ENCODE measurements around the gene P2RX7.

The P2RX7 gene

DNA sequence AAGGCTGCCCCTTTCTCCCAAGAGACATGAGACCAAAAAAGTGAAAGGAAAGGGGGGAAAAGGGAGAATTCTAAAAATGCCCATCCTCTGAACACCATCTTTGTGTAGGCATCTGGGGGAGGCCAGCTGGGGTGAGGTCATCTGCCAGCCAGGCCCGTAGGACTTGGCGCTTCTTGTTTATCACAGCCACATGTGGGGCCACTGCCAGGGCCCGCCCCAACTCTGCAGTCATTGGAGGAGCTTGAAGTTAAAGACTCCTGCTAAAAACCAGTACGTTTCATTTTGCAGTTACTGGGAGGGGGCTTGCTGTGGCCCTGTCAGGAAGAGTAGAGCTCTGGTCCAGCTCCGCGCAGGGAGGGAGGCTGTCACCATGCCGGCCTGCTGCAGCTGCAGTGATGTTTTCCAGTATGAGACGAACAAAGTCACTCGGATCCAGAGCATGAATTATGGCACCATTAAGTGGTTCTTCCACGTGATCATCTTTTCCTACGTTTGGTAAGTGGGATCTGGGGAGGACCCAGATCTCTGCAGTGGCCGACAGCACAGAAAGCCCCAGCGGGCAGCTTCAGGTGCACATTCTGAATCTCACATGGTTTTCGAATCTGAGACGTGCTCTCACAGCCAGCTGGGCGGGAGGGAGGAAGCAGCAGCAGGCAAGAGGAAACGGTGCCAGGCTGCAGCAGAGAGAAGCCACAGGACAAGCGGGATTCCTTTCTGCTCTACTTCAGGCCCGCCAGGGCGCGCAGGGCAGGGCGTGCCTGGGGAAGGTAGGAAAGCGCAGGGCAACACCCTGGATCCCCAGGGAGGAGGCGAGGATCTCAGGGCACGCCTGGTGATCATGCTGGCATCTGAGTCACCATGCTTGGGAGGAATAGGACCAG is at the start of gene P2RX7:
Gene P2RX7 (plus strand): TSS at position 276 of the 881 bp plus-strand sequence. CDS start 95 bp downstream, at position 371.
- DNase-seq, result no peak

DNA sequence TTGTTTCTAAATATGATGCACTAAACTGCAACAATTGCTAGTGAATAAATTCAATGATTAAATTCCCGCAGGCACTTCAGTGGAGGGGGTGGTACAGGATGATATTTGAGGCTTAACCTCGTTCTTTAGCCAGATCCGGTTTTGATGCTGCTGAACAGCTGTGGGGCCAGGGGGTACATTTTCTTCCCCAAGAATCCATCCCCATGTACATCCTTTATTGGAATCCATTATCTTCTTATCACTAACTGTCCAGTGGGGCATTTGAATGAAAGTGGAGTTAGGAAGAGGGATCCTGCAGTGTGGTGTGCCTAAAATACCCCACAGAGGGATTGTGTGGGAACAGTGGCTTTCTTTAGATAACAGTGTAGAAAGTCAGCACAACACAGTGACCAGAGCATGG is 48.4 kb upstream of the P2RX7 start:
- DNase-seq, result no peak

DNA sequence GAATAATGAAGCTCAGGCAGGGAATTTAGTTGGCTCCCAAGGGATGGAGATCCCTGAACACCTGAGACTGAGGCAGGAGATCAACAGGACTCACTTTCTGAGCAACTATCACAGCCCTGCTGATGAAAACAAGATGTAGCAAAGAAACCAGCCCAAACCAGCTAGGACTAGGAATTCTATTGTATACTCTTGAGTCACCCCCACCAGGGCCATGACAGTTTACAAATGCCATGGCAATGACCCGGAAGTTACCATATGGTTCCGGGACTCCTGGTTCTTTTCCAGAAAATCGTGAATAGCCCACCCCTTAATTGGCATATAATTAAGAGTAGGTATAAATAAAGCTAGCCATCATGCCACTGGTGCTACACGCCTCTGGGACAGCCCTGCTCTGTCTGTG is 47.6 kb upstream of the P2RX7 start:
- DNase-seq, result no peak

DNA sequence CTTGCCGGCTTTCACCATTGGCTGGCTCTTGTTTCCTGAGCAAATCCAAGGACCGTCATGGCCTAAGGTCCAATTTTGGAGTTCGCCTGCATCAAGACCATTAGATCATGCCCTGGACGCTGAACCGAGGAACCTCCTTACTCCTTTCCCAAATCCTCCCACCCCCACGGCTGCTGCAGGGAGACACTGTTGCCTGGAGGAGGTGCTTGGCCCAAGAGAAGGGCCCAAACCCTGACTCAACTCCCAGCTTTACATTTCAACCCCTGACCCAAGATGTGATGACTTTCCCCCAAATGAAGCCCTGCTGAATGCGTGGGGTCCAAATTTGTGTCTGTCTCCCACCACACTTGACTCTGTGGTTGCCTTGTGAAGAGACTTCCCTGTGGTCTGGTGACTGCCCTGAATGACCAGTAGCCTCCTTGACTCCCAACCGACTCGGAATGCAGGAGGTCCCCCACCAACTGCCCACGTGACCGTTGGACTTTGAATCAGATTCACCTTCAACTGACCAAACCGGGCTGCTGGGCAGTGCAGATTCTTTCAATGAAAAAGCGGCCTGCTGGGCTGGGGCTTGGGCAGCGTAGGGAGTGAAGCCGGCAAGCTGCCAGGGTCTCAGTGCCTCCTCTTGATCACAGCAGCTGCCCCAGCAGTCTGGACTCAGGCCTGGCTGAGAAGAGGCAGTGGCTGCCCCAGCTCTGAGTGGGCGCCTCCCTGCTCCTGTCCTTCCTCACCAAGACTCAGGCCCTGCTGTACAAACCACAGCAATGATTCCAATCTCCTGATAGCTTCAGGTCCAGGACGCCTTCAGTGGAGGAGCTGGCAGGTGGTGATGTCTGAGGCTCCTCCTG is 46.9 kb upstream of the P2RX7 start:
- no peak for DNase-seq

DNA sequence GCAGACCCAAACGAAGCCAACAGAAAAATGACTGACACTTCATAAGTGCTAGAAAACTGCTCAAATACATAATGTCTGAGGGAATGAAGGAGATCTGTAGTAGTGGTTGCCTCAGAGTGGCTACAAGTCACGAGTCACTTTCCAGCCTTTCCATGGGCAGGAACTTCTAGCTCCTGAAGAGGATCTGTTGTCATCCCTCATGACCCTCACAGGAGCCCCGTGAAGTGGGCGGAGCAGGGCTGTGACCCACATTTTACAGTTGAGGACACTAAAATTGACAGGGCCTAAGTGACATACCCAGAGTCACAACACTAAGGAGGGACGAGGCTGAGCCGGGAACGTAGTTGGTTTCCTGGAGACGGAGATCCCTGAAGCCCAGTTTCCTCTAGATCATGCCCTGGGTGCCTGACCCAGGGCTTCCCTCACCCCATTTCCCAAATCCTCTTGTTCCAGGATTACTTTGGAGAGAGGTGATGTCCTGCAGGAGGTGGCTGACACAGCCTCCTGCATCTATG is 45.8 kb upstream of the P2RX7 start:
- DNase-seq, result no peak

DNA sequence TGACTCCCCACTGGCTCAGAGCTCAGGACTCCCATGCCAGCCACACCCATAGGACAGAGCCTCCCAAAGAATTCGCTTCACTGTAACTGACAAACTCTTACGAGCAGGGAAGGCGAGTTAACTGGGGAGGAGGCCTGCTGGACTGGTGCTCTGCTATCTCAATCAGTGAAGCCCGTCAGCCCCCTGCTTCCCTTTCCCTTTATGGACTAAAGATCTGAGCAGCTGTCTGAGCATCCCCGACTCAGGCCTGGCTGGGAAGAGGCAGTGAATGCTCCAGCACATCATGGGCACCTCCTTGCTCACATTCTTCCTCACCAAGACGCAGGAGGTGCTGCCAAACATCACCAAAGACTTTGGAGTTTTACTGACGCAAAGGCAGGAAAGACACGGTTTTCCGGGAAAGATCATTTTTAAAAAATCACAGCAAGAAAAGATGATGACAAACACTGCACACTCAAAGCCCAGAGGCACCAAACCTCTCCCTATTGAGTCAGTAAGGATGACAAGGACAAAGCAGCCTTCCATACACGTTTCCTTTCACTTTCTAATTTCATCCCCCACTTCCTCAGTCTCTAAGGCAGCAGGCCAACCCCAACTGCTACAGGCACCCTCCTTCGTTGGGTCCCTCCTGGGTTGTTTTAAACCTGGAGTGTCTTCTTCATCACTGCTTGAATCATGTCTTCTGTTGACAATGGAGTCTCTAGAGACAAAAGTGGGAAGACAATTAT is 45.0 kb upstream of the P2RX7 start:
- DNase-seq, result no peak

DNA sequence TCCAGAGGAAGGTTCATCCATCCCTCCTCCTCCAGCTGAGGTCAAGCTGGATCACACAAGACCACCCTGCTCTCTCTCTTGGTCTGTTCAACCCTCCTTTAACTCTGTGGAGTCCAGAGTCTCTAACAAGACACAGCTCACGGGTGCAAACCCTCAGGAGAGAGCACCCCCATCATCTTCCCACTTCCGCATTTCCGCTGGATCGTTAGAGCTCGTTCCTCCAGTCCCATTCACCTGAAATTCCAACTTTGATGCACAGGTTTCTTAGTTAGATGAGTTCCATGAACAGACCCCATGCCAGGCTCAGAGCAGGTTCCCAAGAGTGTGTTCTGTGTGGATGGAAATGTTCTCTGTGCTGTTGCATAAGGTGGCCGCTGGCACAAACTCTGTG is 44.5 kb upstream of the P2RX7 start:
- DNase-seq, result no peak

DNA sequence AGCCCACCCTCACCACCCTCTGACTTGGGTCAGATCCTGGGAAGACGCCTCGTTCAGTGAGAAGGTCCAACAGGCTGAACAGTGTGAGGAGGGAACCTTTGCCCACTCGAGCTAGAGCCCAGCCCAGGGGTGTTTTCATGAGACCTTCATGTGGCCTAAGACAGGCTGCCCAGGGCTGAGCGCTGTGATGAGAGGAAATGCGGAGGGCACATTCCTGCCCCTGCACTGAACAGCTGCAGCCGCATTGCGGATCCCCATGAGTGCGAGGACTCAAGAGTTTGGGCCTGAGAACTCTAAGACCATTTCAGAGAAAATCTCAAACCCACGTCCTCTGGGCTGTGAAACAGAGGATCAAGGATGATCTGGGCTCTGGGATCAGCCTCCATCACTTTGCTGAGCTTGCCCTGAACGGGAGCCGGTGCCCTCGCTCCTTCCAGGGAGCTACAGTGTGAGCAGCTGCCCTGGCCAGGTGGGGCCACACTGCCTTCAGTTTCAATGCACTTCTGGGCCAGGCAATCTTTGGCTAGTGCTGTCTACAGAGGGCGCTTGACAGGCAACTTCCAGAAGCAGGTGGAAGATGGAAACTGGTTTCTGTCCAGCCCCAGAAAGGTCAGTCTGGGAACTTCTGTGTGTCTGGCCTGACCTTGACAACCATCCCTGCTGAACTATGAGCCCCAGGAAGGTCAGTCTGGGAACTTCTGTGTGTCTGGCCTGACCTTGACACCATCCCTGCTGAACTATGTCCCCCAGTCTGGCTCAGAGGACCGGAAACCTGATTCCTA is 43.5 kb upstream of the P2RX7 start:
- DNase-seq, result no peak

DNA sequence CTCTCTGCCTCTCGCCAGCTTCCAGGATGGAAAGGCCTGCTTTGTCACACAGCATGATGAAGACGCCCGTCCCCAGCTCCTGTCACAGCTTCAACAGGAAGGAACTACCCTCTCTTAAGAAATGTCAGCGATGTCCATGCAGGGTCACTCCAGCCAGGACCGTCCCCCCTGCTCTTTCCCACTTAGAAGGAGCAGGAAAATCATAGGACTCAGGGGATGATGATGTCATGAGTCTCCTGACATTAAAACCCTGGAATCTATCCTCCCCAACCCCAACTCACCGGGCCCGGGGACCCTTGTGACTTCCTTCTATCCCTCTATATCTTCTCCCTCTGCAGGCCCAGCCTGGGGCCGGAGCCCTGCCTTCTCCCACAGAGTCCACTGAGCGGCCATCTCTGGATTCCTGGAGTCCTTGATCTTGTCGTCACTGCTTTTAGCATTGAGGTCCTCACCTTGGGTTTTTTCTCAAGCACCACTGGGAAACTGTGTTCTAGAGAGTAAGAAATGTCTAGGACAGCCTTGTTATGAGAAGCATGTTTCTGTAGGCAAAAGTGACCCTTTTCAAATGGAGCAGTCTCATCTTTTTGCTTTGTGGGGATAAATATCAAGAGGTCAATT is 42.8 kb upstream of the P2RX7 start:
- DNase-seq, result no peak

DNA sequence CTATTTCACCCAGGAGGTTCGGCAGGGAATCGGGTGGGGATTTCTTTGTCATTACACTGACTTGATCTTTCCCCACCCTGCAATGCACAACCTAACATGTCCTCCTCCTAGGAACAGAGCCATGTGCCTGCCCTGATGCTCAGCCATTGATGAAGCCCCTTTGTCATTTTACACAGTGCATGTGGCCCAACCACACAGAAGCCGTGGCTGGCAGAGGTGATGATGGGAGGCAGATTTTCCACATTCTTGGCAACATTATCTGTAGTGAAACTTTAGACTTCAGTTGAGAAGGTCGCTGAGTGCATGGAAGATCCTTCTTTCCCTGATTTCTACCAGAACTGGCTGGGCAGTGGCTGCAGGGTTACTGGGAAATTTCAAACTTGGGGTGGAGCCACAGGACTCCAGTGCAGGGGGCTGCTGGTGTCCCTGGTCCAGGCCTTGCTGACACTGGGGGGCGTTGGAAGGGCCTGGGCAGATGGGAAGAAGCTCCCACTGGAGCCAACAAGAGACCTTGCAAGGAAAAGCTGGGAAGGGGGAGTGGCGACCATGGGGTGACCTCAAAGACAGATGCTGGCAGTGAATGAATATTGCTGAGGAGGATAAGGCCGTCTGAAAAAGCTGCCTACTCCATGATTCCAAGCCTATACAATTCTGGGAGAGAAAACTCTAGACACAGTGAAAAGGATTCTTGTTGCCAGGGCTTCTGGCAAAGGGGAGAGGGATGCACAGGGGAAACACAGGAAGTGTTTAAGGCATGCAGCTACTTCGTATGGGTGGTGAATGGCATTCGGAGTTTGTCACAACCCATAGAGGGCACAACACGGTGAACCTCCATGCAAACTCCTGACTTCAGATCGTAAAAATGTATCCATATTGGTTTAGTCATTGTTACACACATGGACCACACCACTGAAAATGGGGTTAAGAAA is 41.8 kb upstream of the P2RX7 start:
- DNase-seq, result no peak

DNA sequence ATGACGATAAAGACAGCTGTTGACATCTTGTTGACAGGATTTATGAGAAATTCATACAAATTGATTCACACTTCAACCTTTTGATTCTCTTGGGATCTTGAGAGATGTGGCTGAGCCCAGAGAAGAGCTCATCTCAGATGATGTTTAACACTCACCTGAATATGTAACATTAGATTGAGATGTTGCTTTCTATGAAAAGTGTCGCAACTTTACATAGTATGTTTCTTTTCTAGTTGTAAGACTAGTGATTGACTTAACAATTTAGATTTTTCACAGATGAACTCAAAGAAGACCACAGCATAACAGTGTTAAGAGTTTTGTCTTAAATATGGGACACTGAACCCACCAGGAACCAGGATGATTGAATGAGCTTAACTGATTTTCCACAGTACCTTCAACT is 40.6 kb upstream of the P2RX7 start:
- no peak for DNase-seq

DNA sequence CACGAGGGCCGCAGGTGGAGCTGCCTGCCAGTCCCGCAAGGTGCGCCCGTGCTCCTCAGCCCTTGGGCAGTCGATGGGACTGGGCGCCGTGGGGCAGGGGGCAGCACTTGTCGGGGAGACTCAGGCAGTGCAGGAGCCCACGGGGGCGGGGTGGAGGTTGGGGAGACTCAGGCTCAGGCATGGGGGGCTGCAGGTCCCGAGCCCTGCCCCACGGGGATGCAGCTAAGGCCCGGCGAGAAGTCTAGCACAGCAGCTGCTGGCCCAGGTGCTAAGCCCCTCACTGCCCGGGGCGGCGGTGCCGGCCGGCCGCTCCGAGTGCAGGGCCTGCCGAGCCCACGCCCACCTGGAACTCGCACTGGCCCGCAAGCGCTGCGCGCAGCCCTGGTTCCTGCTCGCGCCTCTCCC is 39.2 kb upstream of the P2RX7 start:
- no peak for DNase-seq

DNA sequence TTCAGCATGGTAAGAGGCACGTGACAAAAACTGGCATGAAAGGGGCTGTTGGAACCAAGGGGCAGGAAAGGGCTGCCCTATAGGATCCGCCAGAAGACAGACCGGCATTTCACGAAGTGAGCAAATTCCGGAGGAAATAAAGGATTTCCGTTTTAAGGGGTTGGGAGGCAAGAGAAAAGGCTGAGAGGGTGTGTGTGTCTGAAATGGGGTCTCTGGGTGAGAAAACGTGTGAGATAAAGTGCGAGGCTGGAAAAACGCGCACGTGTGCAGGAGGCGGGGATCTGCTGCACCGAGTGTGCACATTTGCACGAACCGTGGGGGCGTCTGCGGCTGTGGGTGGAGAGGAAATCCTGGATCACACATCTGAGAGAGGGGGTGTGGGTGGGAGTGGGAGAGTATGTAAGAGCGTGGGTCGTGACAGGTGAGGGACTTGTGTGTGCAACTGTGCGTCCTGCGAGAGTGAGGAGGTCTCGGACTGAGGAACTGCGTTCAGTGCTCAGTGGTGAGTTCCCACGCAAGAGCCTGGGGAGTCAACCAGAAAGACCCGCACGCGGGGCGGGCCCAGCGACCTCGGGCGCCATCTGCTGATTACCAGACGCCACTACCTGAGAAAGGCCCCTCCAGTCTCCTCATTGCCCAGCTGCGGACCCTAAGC is 37.0 kb upstream of the P2RX7 start:
- peak; percentile 27 for DNase-seq

DNA sequence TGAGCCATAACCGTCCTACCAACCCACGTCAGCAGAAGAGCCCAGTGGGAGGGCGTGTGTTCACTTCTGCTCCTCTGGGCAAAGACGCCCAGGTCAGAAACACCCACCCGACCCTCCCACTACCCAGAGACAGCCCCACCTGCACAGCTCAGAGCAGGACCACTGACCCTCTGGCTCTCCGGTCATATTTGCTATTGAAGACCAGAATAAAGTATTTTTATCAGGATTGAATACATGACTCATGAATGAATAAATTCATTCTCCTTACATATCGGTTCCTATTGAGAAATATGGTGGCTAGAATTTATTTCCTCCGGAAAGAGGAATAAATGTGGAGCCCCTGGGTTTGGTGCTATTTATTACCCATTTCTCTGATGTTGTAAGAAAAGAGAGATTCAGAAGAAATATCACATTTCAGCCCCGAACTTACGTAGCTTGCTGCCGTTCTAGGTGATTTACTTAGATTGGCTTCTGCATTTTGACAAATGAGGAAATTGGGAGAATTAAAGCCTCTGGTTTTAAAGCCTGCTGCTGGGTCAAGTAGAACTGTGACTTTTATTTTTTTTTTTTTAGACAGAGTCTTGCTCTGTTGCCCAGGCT is 36.4 kb upstream of the P2RX7 start:
- DNase-seq, result peak; percentile 36

DNA sequence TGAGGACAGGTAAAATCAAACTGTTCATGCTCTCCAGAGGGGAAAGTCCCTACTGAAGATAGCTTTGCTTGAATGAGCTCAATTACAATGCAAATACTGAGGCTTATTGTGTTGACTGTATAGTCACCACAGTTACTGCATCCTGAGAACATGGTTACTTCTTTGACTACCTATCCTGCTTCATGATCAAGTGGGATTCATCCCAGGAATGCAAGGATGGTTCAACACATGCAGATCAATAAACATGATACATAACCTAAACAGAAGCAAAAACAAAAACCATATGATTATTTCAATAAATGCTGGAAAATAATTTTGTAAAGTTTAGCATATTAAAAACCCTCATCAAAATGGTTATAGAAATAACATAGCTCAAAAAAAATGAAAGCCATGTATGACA is 32.9 kb upstream of the P2RX7 start:
- no peak for DNase-seq

DNA sequence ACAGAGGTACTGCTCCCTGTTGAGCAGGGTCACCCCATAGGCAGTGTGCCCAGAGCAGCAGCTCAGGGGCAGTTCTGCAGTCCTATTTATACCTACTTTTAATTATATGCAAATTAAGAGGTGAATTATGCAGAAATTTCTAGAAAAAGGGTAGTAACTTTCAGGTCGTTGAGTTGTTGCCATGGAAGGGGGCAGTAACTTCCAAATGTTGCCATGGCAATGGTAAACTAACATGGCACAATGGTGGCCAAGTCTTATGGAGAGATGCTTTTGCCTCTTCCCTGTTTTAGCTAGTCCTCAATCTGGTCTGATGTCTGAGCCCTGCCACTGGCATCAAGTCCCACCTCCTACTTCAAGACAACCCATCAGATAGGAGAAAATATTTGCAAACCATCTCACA is 30.4 kb upstream of the P2RX7 start:
- DNase-seq, result no peak

DNA sequence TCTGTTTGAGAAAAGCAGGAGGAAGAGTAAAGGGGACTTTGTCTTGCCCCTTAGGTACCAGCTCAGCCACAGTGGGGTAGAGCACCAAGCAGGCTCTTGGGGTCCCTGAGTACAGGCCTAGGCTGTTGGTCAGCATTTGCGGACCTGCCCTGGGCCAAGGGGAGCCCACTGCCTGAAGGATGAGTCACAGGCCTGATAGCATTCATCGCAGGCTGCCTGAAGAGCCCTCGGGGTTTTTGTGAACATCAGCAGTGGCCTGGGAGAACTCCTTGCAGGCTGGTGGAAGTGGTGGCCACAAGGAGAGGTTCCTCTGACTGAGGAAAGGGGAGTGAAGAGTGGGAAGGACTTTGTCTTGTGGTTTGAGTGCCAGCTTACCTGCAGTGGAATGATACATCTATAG is 25.0 kb upstream of the P2RX7 start:
- no peak for DNase-seq

DNA sequence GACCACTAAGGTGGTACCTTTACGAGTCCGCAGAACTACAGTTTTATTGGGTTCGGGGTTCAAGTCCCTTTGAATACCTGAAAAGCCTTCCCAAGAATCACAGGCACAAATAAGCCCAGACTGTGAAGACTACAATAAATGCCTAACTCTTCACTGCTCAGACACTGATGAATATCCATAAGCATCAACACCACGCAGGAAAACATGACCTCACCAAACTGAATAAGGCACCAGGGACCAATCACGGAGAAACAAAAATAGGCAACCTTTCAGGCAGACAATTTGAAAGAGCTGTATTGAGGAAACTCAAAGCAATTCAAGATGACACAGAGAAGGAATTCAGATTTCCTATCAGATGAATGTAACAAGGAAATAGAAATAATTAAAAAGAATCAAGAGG is 24.2 kb upstream of the P2RX7 start:
- DNase-seq, result no peak

DNA sequence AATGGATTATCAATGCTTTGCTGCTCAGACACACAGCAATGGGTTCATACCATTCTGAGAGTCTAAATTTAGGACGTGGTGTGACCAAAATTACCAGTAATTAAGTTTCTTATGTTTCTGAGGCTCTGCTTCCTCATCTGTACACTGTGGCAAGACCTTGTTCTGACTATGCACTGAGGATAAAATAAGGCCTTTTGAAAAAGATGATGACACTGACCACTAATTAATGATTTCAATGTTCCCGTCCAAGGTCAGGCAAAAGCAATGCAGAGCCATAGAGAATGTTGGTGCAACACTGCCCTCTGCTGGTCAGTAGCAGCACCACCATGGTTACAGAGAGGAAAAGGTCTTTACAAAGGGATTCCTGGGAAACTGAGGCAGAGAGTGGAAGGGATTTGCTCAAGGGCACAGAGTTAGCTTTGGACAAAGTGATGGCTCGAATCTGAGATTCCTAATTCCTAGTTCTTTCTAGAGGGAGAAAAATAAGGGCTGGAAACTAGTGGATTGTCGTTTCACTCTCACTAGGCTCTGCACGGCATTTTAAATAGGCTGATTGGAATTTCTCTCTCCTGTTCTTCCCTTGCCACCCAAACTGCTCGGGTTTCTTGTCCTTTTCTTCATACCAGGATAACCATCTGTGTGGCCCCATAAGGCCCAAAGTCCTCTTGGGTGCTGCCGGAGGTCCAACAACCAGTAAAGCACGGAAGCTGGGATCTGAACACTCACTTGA is 22.3 kb upstream of the P2RX7 start:
- DNase-seq, result peak; percentile 72
